ENCODE measurements around the gene HSP90AB1.

DNA sequence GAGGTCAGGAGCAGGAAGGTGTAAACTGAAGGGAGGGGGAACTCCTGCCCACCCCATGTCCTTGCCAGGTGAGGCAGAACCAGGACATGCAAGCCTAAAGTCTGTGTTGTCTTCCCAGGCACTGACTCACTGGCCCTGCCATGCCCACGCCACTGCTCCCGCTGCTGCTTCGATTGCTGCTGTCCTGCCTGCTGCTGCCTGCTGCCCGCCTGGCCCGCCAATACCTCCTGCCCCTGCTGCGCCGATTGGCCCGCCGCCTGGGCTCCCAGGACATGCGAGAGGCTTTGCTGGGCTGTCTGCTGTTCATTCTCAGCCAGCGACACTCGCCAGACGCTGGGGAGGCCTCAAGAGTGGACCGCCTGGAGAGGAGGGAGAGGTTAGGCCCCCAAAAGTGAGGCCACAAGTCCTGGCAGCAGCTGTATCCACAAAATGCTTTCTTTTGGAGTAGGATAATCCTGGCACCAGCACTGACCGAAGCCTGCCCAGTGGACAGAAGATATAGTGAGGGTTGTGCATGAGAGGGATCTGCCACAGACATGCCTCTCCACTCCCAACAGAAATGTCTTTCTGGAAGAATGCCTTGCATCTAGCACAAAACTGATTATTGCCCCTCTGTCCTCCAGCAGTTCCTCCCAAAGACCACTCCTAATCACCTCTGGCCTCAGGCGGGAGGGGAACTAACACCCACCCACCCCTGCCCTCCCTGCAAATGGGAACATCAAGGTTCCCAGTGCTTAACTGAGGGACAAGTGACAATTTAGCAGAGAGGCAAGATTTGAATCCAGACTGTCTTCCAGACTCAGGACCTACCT lies 29.4 kb upstream of the HSP90AB1 start:
- no peak for TF ChIP-seq POLR2A (IDR thresholded peaks at IDR 0.05; ENCODE audit: low read length)
- no peak for TF ChIP-seq GATA1 (IDR thresholded peaks at IDR 0.05; ENCODE audit: low read depth, low read length)

Data from erythroblast (primary cell).